Mucosa of descending colon (tissue), 3 donors: ENCODE measurements around the gene TESK2. TPM values are rescaled to one million over a fixed set of nuclear protein-coding genes. Genes with fewer than 3 reads are reported as not detected.
"Not testable (repeated sequence)": the region's sequence is repeated elsewhere in the genome, so short reads cannot be mapped to it uniquely, and the experiment has no call there.

Experiments used
- ATAC-seq: fragments of 200-7000 bp; cut with Tn5 transposase; one replicate; pipeline ENCODE4 v1.9.1; 2020; ENCODE audit warnings: mild to moderate bottlenecking, moderate library complexity
- DNase-seq, 3 donors: peaks; one replicate each; pipeline ENCODE4 v3.0.0-alpha.2; 2020
- H3K36me3 ChIP-seq: fragments of 200-600 bp; one replicate; pipeline ENCODE4 v1.8.0; 2021; ENCODE audit warnings: low read depth, mild to moderate bottlenecking
- H3K4me1 ChIP-seq: fragments of 200-600 bp; one replicate; pipeline ENCODE4 v1.8.0; 2021; ENCODE audit warnings: low read depth, mild to moderate bottlenecking
- H3K4me3 ChIP-seq: fragments of 200-600 bp; one replicate; pipeline ENCODE4 v1.8.0; 2021; ENCODE audit warnings: mild to moderate bottlenecking
- H3K9me3 ChIP-seq: fragments of 200-600 bp; one replicate; pipeline ENCODE4 v1.8.0; 2021; ENCODE audit warnings: mild to moderate bottlenecking
- CTCF ChIP-seq: fragments of 200-600 bp; IDR thresholded peaks from one replicate; pipeline ENCODE4 v1.8.0; 2022; ENCODE audit warnings: antibody characterized with exemption, mild to moderate bottlenecking
- intact Hi-C, 2 donors: fragments of 100-400 bp; cut with DNase I in 1 of 2; cut with micrococcal nuclease in 1 of 2; formaldehyde crosslinking; loops; one replicate each; pipeline versions ENCODE4 v1.11.0 to v1.11.1; 2022; cut with DNase I, micrococcal nuclease
- total RNA-seq, 3 donors: library from RNA; stranded (reverse); fragmentation: NEBNext Ultra II Directional in 2 of 3; extraction: Animal tissue kit (Norgen Biotek cat#: 25700) in 2 of 3; gene quantifications; one replicate each; pipeline versions ENCODE4 v1.2.1 to v1.2.4, GENCODE V29; 2021 to 2023
- donor health status: DM: no; HTN: no; CAD: no; lungs with moderate emphysema.
- donor health status: DM: no; HTN: no; CAD: no.
- donor health status: DM: no; HTN: yes; CAD: no.

The TESK2 gene
- total RNA-seq, 3 donors from 2014 or later, result 10.7 to 19.9 (median 10.8) TPM

GRCh38 chr1:45385302-45385701, 105.7 kb downstream of the TESK2 start:
- ATAC-seq (no peak), DNase-seq (no peak)
- TF ChIP-seq CTCF, result no peak
- Histone ChIP-seq H3K9me3 (no peaks in the 10 kb centered on the region), H3K36me3 (no peaks in the 10 kb centered on the region), H3K4me1 (no peaks in the 10 kb centered on the region), H3K4me3 (no peak overlapping the region)
- intact Hi-C loops, result no loop called here

- H3K9me3 ChIP-seq, DNase-seq, H3K36me3 ChIP-seq, H3K4me3 ChIP-seq, H3K4me1 ChIP-seq, intact Hi-C loops, ATAC-seq: not testable (repeated sequence)
Measured at GRCh38 chr1:45384213-45384612, 106.8 kb downstream of the TESK2 start.

- H3K4me1 ChIP-seq, result no peaks in the 10 kb centered on the region
- no peak for TF ChIP-seq CTCF
- H3K9me3 ChIP-seq, result no peaks in the 10 kb centered on the region
- no peaks in the 10 kb centered on the region for H3K36me3 ChIP-seq
- H3K4me3 ChIP-seq, result no peak overlapping the region
- no peak for ATAC-seq
- no peak for DNase-seq
- intact Hi-C loops, result no loop called here
Measured at GRCh38 chr1:45383191-45383590, 107.8 kb downstream of the TESK2 start.

- intact Hi-C loops, result no loop called here
- no peak for TF ChIP-seq CTCF
- Histone ChIP-seq H3K36me3 (no peaks in the 10 kb centered on the region), H3K4me3 (no peak overlapping the region), H3K9me3 (no peaks in the 10 kb centered on the region), H3K4me1 (no peaks in the 10 kb centered on the region)
- ATAC-seq (no peak), DNase-seq (no peak)
Measured at GRCh38 chr1:45381243-45381642, 109.7 kb downstream of the TESK2 start.

GRCh38 chr1:45380730-45381129, 110.2 kb downstream of the TESK2 start:
- ATAC-seq, result no peak
- no peak for TF ChIP-seq CTCF
- intact Hi-C loops, result no loop called here

GRCh38 chr1:45380125-45380524, 110.8 kb downstream of the TESK2 start:
- no peak for TF ChIP-seq CTCF
- DNase-seq, result no peak
- intact Hi-C loops, result no loop called here
- ATAC-seq, result no peak
- no peaks in the 10 kb centered on the region for H3K9me3 ChIP-seq
- H3K4me3 ChIP-seq, result no peak overlapping the region
- H3K36me3 ChIP-seq, result no peaks in the 10 kb centered on the region
- H3K4me1 ChIP-seq, result no peaks in the 10 kb centered on the region

More at GRCh38 chr1:45380730-45381129, 110.2 kb downstream of the TESK2 start:
- no peaks in the 10 kb centered on the region for H3K4me1 ChIP-seq
- no peak overlapping the region for H3K4me3 ChIP-seq
- no peak for DNase-seq
- no peaks in the 10 kb centered on the region for H3K9me3 ChIP-seq
- no peaks in the 10 kb centered on the region for H3K36me3 ChIP-seq
